IMR-90 (cell line): Measurements from ENCODE around the gene ZNF550. TPM values are rescaled to one million over a fixed set of nuclear protein-coding genes. Genes with fewer than 3 reads are reported as not detected.

Experiments used
- ATAC-seq: fragments of 200-7000 bp; cut with Tn5 transposase; 2 replicates; pipeline ENCODE4 v1.9.1; 2020; ENCODE audit warnings: low read depth, mild to moderate bottlenecking, moderate library complexity
- BruUV-seq: library from RNA; stranded (reverse); fragments of 400-500 nt; replicated peaks from 2 replicates; lab custom pipeline; 2021; lab: Mats Ljungman, UMichigan
- CTCF ChIA-PET: fragments of 300-600 bp; formaldehyde crosslinking; extraction: SDS; loops from one replicate; lab custom pipeline; 2021; ENCODE audit warnings: antibody characterized with exemption; lab: Yijun Ruan, JAX
- POLR2A ChIA-PET: fragments of 300-600 bp; sonication (Branson Sonifier 250); formaldehyde crosslinking; loops from one replicate; lab custom pipeline; 2022; ENCODE audit warnings: antibody characterized with exemption; ENCODE audit not compliant: unreplicated experiment; lab: Charles Lee
- DNase-seq: peaks from one replicate; pipeline ENCODE4 v3.0.0; 2013
- H2AFZ ChIP-seq: replicated peaks from 2 replicates; pipeline ENCODE3; 2013; ENCODE audit warnings: low read length, mild to moderate bottlenecking; ENCODE audit not compliant: poor library complexity
- H2AK5ac ChIP-seq: 2 replicates; pipeline ENCODE4 v1.6.1; 2013; ENCODE audit warnings: low read depth, low read length, inconsistent platforms
- H2AK9ac ChIP-seq: replicated peaks from 2 replicates; pipeline ENCODE3; 2013; ENCODE audit warnings: mild to moderate bottlenecking, low read depth, low read length, moderate library complexity; ENCODE audit not compliant: poor library complexity
- H2BK120ac ChIP-seq: 2 replicates; pipeline ENCODE4 v1.6.1; 2013; ENCODE audit warnings: low read depth, low read length, inconsistent platforms
- H2BK15ac ChIP-seq: 3 replicates; pipeline ENCODE4 v1.6.1; 2013; ENCODE audit warnings: low read depth, low read length, inconsistent platforms
- H2BK20ac ChIP-seq: 2 replicates; pipeline ENCODE4 v1.6.1; 2013; ENCODE audit warnings: low read depth, mild to moderate bottlenecking, inconsistent platforms, low read length, moderate library complexity
- H2BK5ac ChIP-seq: 2 replicates; pipeline ENCODE4 v1.6.1; 2013; ENCODE audit warnings: mild to moderate bottlenecking, low read depth, low read length, inconsistent platforms; ENCODE audit not compliant: poor library complexity, severe bottlenecking
- H3K14ac ChIP-seq: replicated peaks from 2 replicates; pipeline ENCODE4 v1.6.1; 2013; ENCODE audit warnings: low read depth, low read length, inconsistent platforms
- H3K18ac ChIP-seq: 2 replicates; pipeline ENCODE4 v1.6.1; 2013; ENCODE audit warnings: low read depth, low read length, control low read depth
- H3K23ac ChIP-seq: 2 replicates; pipeline ENCODE4 v1.6.1; 2013; ENCODE audit warnings: low read depth, low read length, inconsistent platforms
- H3K27ac ChIP-seq: 2 replicates; pipeline ENCODE4 v1.5.1; 2013; ENCODE audit warnings: mild to moderate bottlenecking, control low read depth, low read length; ENCODE audit not compliant: insufficient read depth
- H3K27me3 ChIP-seq: 2 replicates; pipeline ENCODE4 v1.6.1; 2013; ENCODE audit warnings: low read length; ENCODE audit not compliant: control insufficient read depth, insufficient read depth
- H3K36me3 ChIP-seq: 2 replicates; pipeline ENCODE4 v1.6.1; 2013; ENCODE audit warnings: low read length, mixed read lengths; ENCODE audit not compliant: control insufficient read depth, insufficient read depth
- H3K4ac ChIP-seq: 2 replicates; pipeline ENCODE4 v1.6.1; 2013; ENCODE audit warnings: low read depth, low read length, inconsistent platforms
- H3K4me1 ChIP-seq: 2 replicates; pipeline ENCODE4 v1.6.1; 2013; ENCODE audit warnings: low read length, mixed read lengths; ENCODE audit not compliant: control insufficient read depth, insufficient read depth
- H3K4me2 ChIP-seq: 2 replicates; pipeline ENCODE4 v1.6.1; 2013; ENCODE audit warnings: low read depth, mild to moderate bottlenecking, control low read depth, low read length, moderate library complexity
- H3K4me3 ChIP-seq: 2 replicates; pipeline ENCODE4 v1.5.1; 2013; ENCODE audit warnings: low read depth, mild to moderate bottlenecking, control low read depth, low read length, moderate library complexity; ENCODE audit not compliant: insufficient read depth
- H3K56ac ChIP-seq: 2 replicates; pipeline ENCODE4 v1.6.1; 2013; ENCODE audit warnings: low read length, inconsistent platforms; ENCODE audit not compliant: insufficient read depth; ENCODE audit errors: extremely low read depth
- H3K79me1 ChIP-seq, 2 experiments: 2 replicates each; pipeline ENCODE4 v1.6.1; 2013; ENCODE audit warnings: low read length in 2 of 2, inconsistent platforms in 1 of 2, low read depth in 1 of 2
- H3K9ac ChIP-seq: 2 replicates; pipeline ENCODE4 v1.6.1; 2013; ENCODE audit warnings: low read depth, low read length, control low read depth
- H3K9me1 ChIP-seq: 2 replicates; pipeline ENCODE4 v1.6.1; 2013; ENCODE audit warnings: low read length, inconsistent platforms; ENCODE audit not compliant: insufficient read depth
- H3K9me3 ChIP-seq: 2 replicates; pipeline ENCODE4 v1.6.1; 2013; ENCODE audit warnings: low read length; ENCODE audit not compliant: control insufficient read depth, insufficient read depth
- H4K20me1 ChIP-seq: 2 replicates; pipeline ENCODE4 v1.6.1; 2013; ENCODE audit warnings: low read length, inconsistent platforms; ENCODE audit not compliant: insufficient read depth
- H4K5ac ChIP-seq: 2 replicates; pipeline ENCODE4 v1.6.1; 2013; ENCODE audit warnings: mild to moderate bottlenecking, low read depth, low read length, control low read depth
- H4K8ac ChIP-seq, 2 experiments: 2 replicates each; pipeline ENCODE4 v1.6.1; 2013; ENCODE audit warnings: low read depth in 2 of 2, low read length in 2 of 2, control low read depth in 1 of 2, inconsistent platforms in 1 of 2
- H4K91ac ChIP-seq: 2 replicates; pipeline ENCODE4 v1.6.1; 2013; ENCODE audit warnings: low read depth, low read length, inconsistent platforms; ENCODE audit not compliant: insufficient read depth
- BHLHE40 ChIP-seq: fragments of 150-350 bp; IDR thresholded peaks from 2 replicates; pipeline ENCODE4 v1.6.1; 2016; ENCODE audit warnings: mild to moderate bottlenecking, low read depth, low read length
- CEBPB ChIP-seq: IDR thresholded peaks from 2 replicates; pipeline ENCODE4 v1.6.1; 2012; ENCODE audit warnings: low read depth, low read length, improper control_type of control experiment
- CTCF ChIP-seq: conservative IDR thresholded peaks from 2 replicates; pipeline ENCODE4 v1.5.1; 2012; ENCODE audit warnings: mild to moderate bottlenecking, low read depth, low read length, improper control_type of control experiment
- ELK1 ChIP-seq: fragments of 150-350 bp; IDR thresholded peaks from 2 replicates; pipeline ENCODE4 v1.6.1; 2016; ENCODE audit warnings: low read depth, mild to moderate bottlenecking, low read length, moderate library complexity, borderline replicate concordance
- FOS ChIP-seq: fragments of 150-350 bp; IDR thresholded peaks from 2 replicates; pipeline ENCODE4 v1.6.1; 2016; ENCODE audit warnings: low read depth, low read length
- MAFK ChIP-seq: IDR thresholded peaks from 2 replicates; pipeline ENCODE4 v1.6.1; 2012; ENCODE audit warnings: low read depth, low read length, improper control_type of control experiment
- MAZ ChIP-seq: IDR thresholded peaks from 2 replicates; pipeline ENCODE4 v1.6.1; 2012; ENCODE audit warnings: low read depth, mild to moderate bottlenecking, low read length, improper control_type of control experiment, moderate library complexity, borderline replicate concordance
- NFE2L2 ChIP-seq: fragments of 150-350 bp; IDR thresholded peaks from 2 replicates; pipeline ENCODE4 v1.6.1; 2016; ENCODE audit warnings: low read depth, mild to moderate bottlenecking, low read length
- POLR2A ChIP-seq: IDR thresholded peaks from 2 replicates; pipeline ENCODE4 v1.6.1; 2012; ENCODE audit warnings: mild to moderate bottlenecking, low read depth, low read length
- RAD21 ChIP-seq: IDR thresholded peaks from 2 replicates; pipeline ENCODE4 v1.6.1; 2012; ENCODE audit warnings: low read length, improper control_type of control experiment
- RCOR1 ChIP-seq: IDR thresholded peaks from 2 replicates; pipeline ENCODE4 v1.6.1; 2012; ENCODE audit warnings: mild to moderate bottlenecking, low read length, improper control_type of control experiment; ENCODE audit not compliant: insufficient replicate concordance
- RFX5 ChIP-seq: IDR thresholded peaks from 2 replicates; pipeline ENCODE4 v1.8.0; 2012; ENCODE audit warnings: low read depth, mild to moderate bottlenecking, low read length, moderate library complexity
- SMC3 ChIP-seq: fragments of 150-350 bp; IDR thresholded peaks from 2 replicates; pipeline ENCODE4 v1.6.1; 2016; ENCODE audit warnings: low read depth, mild to moderate bottlenecking, antibody characterized with exemption, low read length, moderate library complexity
- dilution Hi-C: fragments of 300-500 bp; cut with HindIII; formaldehyde crosslinking; loops from one replicate; pipeline ENCODE4 v1.14.3; 2018; ENCODE audit warnings: low sequenced_read_pairs; ENCODE audit not compliant: unreplicated experiment
- in situ Hi-C: fragments of 300-500 bp; cut with MboI; formaldehyde crosslinking; loops from 3 replicates; pipeline ENCODE4 v1.14.3; 2019; ENCODE audit warnings: low sequenced_read_pairs, inconsistent platforms, mixed read lengths
- intact Hi-C: fragments of 100-400 bp; cut with micrococcal nuclease; formaldehyde crosslinking; loops from 2 replicates; pipeline ENCODE4 v1.10.0; 2022
- polyA plus RNA-seq, 3 experiments: library from polyadenylated mRNA; depleted of rRNA; stranded (reverse); fragments of >200 nt; gene quantifications; 2 replicates each; pipeline ENCODE4 v1.2.3, GENCODE V29; 2012; ENCODE audit warnings: low replicate concordance in 1 of 3
- total RNA-seq: library from RNA; depleted of rRNA; stranded (reverse); fragments of >200 nt; gene quantifications from 2 replicates; pipeline ENCODE4 v1.2.3, GENCODE V29; 2012

Gene ZNF550
- total and polyA plus RNA-seq, 2 of the 4 experiments (the other 2 are of a cell fraction) = 5.7 to 12.5 TPM

GRCh38 chr19:57570707-57571106 lies 11.0 kb upstream of the ZNF550 start:
- peaks cover 49% of the 10 kb centered on the region for H3K36me3 ChIP-seq

More at GRCh38 chr19:57570707-57571106, 11.0 kb upstream of the ZNF550 start:
- Histone ChIP-seq H2AFZ (no peak overlapping the region), H3K79me1 (peaks cover 3 to 5% of the 10 kb centered on the region in 2 experiments; a peak in 2 of 4 replicates), H3K56ac (no peak overlapping the region), H2BK120ac (no peak overlapping the region), H3K4me3 (no peak overlapping the region), H4K5ac (no peak overlapping the region), H3K18ac (no peak overlapping the region), H2BK15ac (no peak overlapping the region), H2BK5ac (no peak overlapping the region), H4K8ac (no peak overlapping the region), H3K9me1 (no peaks in the 10 kb centered on the region), H3K27me3 (no peaks in the 10 kb centered on the region), H3K4ac (no peak overlapping the region), H2BK20ac (no peak overlapping the region), H3K23ac (no peak overlapping the region), H3K4me1 (no peaks in the 10 kb centered on the region), H2AK5ac (no peak overlapping the region), H2AK9ac (no peak overlapping the region), H3K27ac (no peak overlapping the region), H3K4me2 (no peak overlapping the region), H3K9me3 (peaks cover 94% of the 10 kb centered on the region), H3K14ac (no peak overlapping the region), H3K9ac (no peak overlapping the region), H4K20me1 (no peaks in the 10 kb centered on the region), H4K91ac (no peak overlapping the region)
- ATAC-seq = no peak
- intact Hi-C loops (no loop called here), dilution Hi-C loops (no loop called here), in situ Hi-C loops (no loop called here)
- TF ChIP-seq MAZ (no peak), SMC3 (no peak), ELK1 (no peak), CEBPB (no peak), RFX5 (no peak), BHLHE40 (no peak), MAFK (no peak), FOS (no peak), CTCF (no peak), RAD21 (no peak), RCOR1 (no peak), NFE2L2 (no peak), POLR2A (no peak)
- CTCF ChIA-PET = no interaction called here
- BruUV-seq = no TSS peak
- DNase-seq = no peak
- POLR2A ChIA-PET = no interaction called here
